ENCODE data around the gene CLEC17A.

Gene CLEC17A

GRCh38 chr19:14659874-14660489, 77.1 kb downstream of the CLEC17A start:
- no peak overlapping the region for H3K9ac ChIP-seq (ENCODE audit: low read length)
- no peaks in the 10 kb centered on the region for H3K27me3 ChIP-seq (ENCODE audit: control insufficient read depth, insufficient read depth, low read length)

GRCh38 chr19:14661372-14661924, 78.6 kb downstream of the CLEC17A start:
- no peaks in the 10 kb centered on the region for H3K27me3 ChIP-seq (ENCODE audit: control insufficient read depth, insufficient read depth, low read length)
- H3K4me1 ChIP-seq (ENCODE audit: control insufficient read depth, insufficient read depth, low read length), result no peaks in the 10 kb centered on the region
- no peak overlapping the region for H3K9ac ChIP-seq (ENCODE audit: low read length)
- no peaks in the 10 kb centered on the region for H3K9me3 ChIP-seq (ENCODE audit: control insufficient read depth, insufficient read depth, low read depth, low read length)
- no peak overlapping the region for H3K4me3 ChIP-seq (ENCODE audit: low read depth, low read length)
- H3K36me3 ChIP-seq (ENCODE audit: control insufficient read depth, insufficient read depth, low read length), result no peaks in the 10 kb centered on the region
- H3K27ac ChIP-seq (ENCODE audit: low read depth, low read length), result no peak overlapping the region

More at GRCh38 chr19:14659874-14660489, 77.1 kb downstream of the CLEC17A start:
- H3K4me3 ChIP-seq (ENCODE audit: low read depth, low read length), result no peak overlapping the region
- H3K36me3 ChIP-seq (ENCODE audit: control insufficient read depth, insufficient read depth, low read length), result no peaks in the 10 kb centered on the region
- no peaks in the 10 kb centered on the region for H3K4me1 ChIP-seq (ENCODE audit: control insufficient read depth, insufficient read depth, low read length)
- no peak overlapping the region for H3K27ac ChIP-seq (ENCODE audit: low read depth, low read length)
- no peaks in the 10 kb centered on the region for H3K9me3 ChIP-seq (ENCODE audit: control insufficient read depth, insufficient read depth, low read depth, low read length)

Data from HUES6 (cell line).